ENCODE data around the gene COL18A1.

The COL18A1 gene

GRCh38 chr21:45541221-45542039, 136.5 kb downstream of the COL18A1 start:
- no peak for TF ChIP-seq CTCF (IDR thresholded peaks at IDR 0.05; ENCODE audit: borderline replicate concordance, insufficient read depth, low read depth, low read length)
- H3K4me3 ChIP-seq (ENCODE audit: low read depth, low read length): peak overlapping the region; percentile 67

- peak within 1 kb of the TSS; percentile 67 for H3K4me3 ChIP-seq (ENCODE audit: low read depth, low read length)
- peak; percentile 49; the same call in 1 of the 2 replicates for TF ChIP-seq CTCF (IDR thresholded peaks at IDR 0.05; ENCODE audit: borderline replicate concordance, insufficient read depth, low read depth, low read length)
These were observed 137.3 kb downstream of the COL18A1 start, which contains the start of gene SLC19A1 for GRCh38 chr21:45542242-45542666. Gene SLC19A1, minus strand, starts transcription at chr21:45542440. Its CDS starts 4,481 bp downstream, at chr21:45537959.

GRCh38 chr21:45542667-45543370, 137.9 kb downstream of the COL18A1 start:
- no peak for TF ChIP-seq CTCF (IDR thresholded peaks at IDR 0.05; ENCODE audit: borderline replicate concordance, insufficient read depth, low read depth, low read length)
- H3K4me3 ChIP-seq (ENCODE audit: low read depth, low read length): peak overlapping the region; percentile 67

GRCh38 chr21:45543371-45543709, 138.4 kb downstream of the COL18A1 start:
- no peak overlapping the region for H3K4me3 ChIP-seq (ENCODE audit: low read depth, low read length)
- no peak for TF ChIP-seq CTCF (IDR thresholded peaks at IDR 0.05; ENCODE audit: borderline replicate concordance, insufficient read depth, low read depth, low read length)

- H3K4me3 ChIP-seq (ENCODE audit: low read depth, low read length): no peak overlapping the region
- no peak for TF ChIP-seq CTCF (IDR thresholded peaks at IDR 0.05; ENCODE audit: borderline replicate concordance, insufficient read depth, low read depth, low read length)
These were observed 138.9 kb downstream of the COL18A1 start for GRCh38 chr21:45543710-45544448.

GRCh38 chr21:45544449-45545235, 139.7 kb downstream of the COL18A1 start:
- no peak overlapping the region for H3K4me3 ChIP-seq (ENCODE audit: low read depth, low read length)
- no peak for TF ChIP-seq CTCF (IDR thresholded peaks at IDR 0.05; ENCODE audit: borderline replicate concordance, insufficient read depth, low read depth, low read length)
